ENCODE data around the gene SEMA3A.

The SEMA3A gene

DNA sequence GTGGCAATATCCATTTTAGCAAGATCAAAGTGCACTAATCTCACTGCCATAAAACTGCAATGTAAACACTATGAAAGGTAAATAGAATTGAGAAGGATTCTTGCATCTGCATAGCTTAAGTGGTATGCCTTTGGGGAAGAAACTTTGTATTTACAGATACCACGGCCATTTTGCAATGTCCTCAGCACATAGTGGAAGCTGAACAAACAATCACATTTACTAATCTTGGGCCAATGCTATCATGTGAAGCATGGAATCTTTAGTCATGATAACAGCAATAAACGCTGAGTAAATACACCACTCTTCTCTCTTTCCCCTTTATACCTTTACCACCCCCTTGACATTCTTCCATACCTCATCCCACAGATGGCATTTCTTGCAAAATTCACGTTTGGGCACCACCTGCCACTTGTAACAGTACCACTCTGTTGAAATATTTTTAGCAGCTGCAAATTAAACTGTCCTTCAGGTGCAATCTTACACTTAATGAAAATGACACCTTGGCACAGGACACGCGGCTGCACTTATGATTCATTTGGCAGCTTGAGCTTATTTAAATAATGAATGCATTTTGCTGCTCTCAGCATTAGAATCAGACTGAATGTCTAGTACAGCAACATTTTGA, 171.8 kb downstream of the SEMA3A start:
- no peak for DNase-seq (ENCODE audit: extremely low read depth in 1 of 2, low read depth in 1 of 2)

DNA sequence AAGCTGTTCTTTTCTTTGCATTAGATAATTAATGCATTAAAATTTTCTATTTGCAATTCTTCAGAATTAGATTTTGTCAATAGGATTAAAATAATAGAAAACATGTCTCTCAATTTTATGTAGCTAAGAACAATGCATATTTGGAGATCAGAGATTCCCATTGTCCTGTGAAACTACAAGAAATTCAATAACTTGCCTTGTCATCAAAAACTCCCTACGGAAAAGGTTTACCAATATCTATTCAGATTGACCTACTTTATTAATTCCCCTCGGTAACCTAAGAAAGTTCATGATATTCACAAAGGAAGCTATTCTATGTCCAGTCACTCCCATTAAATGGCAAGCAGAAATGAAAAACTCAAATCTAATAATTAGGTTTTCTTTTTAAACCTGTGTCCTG, 172.6 kb downstream of the SEMA3A start:
- no peak for DNase-seq (ENCODE audit: extremely low read depth in 1 of 2, low read depth in 1 of 2)

DNA sequence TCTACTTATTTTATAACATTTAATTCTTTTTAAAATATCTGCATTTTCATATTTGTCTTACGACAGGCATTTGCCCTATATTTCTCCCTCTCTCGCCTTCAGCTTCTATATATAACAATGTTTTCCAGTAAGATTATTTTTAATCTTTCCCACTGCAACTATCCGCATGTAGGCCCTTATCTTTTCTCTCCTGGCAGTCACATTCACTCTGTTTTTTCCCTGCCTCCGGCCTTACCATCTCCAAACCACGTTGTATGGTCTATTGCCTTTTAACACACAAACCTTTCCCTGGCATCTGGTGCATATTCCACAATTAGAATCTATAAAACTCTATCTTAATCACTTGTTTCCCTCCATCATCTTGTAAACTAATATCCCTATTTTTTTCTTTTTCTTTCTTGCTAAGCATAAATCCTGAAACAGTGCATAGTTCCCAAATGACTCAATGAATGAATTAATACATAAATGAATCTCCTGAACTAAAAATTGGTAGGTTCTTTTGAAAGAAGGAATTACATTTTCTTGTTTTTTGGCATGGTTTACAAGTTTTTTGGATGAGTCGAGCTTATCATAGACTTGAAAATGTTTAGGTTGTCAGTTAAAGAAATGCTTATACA, 173.2 kb downstream of the SEMA3A start:
- no peak for DNase-seq (ENCODE audit: extremely low read depth in 1 of 2, low read depth in 1 of 2)

DNA sequence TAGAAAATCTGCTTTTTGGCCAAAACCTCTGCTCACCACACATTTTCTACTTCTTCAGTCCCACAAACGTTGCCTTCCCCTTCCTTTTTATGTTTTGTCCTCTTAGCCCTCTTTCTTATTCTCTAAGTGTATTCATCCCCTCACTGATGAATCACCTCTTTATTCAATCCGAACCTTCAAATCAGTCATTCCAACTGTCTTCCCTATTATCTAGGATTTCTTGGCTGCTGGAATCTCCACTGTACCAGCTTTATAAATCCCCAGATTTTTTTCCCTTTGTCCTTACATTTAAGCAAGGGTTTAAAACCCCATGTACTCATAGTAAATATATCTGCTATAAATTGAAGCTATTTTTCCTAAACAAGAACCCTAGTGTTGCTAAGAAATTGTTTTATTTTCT, 176.9 kb downstream of the SEMA3A start:
- no peak for DNase-seq (ENCODE audit: extremely low read depth in 1 of 2, low read depth in 1 of 2)

DNA sequence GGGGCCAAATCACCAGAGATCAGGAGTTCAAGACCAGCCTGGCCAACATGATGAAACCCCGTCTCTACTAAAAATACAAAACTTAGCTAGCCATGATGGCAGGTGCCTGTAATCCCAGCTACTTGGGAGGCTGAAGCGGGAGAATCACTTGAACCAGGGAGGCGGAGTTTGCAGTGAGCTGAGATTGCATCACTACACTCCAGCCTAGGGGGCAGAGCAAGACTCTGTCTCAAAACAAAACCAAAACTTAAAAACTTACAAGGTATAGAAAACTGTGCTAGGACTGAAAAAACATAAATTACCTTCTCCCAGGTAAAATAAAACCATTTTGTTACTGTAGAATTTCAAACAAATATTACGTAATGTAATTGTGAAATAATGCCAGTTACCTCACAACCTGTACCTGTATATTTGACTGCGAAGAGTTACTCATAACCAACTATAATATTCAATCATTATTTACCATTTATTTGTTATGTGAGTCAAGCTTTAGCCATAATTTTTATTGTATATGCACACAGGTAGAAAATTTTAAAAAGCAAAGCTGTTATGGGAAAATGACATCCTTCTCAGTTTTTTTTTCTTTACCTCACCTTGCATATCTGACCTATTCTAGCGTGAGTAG, 180.9 kb downstream of the SEMA3A start:
- DNase-seq (ENCODE audit: extremely low read depth in 1 of 2, low read depth in 1 of 2), result no peak

- no peak for DNase-seq (ENCODE audit: extremely low read depth in 1 of 2, low read depth in 1 of 2)
These were observed 184.8 kb downstream of the SEMA3A start for GRCh38 chr7:84009782-84010181.

DNA sequence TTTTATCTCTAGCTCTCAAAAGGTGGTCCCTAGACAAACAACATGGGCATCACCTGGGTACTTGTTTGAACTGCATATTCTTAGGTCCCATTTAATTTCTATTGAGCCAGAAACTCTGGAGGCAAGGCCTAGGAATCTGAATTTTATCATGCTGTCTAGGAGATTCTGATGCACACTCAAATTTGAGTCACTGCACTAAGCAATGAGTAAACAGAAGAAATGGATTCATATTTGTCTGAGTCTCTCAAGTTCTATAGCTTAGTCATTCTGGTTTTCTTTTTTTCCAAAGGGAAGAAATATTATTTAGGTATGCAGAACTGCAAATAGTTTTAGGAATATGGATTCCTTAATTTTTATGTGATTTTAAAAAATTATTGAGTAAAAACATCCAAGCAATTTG, 185.5 kb downstream of the SEMA3A start:
- no peak for DNase-seq (ENCODE audit: extremely low read depth in 1 of 2, low read depth in 1 of 2)

- DNase-seq (ENCODE audit: extremely low read depth in 1 of 2, low read depth in 1 of 2), result no peak
These were observed 191.4 kb downstream of the SEMA3A start for GRCh38 chr7:84003191-84003590.

DNA sequence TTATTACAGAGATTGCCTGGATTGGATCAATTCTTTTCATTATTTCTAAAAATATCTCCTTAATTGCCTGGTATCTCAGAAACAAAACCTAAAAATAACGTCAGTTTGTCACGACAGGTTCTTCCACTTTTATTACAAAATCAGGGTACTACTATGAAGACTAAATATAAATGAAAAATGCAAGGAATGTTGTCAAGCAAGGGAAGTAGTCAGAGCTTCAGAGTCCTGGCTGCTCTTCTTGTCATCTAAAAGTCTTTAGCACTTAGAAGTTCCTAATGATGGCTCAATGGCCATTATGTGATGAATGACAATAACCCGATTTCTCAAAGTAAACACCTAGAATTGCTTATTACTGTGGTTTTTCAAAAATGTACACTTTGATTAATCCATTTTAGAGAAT, 192.2 kb downstream of the SEMA3A start:
- DNase-seq (ENCODE audit: extremely low read depth in 1 of 2, low read depth in 1 of 2), result no peak

DNA sequence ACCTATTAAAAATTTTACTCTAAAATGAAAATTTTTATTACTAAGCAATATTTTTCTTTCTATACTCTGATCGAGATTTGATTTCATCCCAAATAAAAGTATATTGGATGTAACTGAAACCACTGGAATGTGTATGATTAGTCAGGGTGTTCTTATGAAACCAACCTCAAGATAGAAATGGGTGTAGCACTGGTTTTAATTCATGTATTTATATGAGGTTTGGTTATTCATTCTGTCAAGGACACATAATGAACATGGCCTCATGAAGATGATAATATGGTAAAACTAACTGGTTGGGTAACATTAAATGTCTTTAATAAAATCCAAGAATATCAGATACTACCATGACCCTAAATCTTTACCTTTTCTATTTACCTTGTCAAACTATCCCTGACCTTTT, 197.7 kb downstream of the SEMA3A start:
- no peak for DNase-seq (ENCODE audit: extremely low read depth in 1 of 2, low read depth in 1 of 2)

DNA sequence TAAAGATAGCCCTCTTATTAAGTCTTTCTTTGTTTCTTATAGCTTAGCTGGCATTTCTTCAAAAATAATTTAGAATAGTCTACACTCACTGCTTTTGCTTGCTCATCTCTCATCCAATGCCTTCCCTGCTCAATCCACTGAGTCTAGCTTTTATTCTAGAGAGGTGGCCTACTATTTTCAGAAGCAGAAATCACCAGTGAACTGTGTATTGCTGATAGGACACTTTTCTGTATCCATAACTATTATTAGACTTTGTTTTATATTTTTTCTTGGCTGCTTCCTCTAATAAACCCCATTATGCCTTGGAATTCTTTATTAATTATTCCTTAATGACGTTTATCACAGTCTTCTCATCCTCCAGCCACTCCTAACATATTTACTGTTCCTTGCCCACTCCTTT, 206.8 kb downstream of the SEMA3A start:
- DNase-seq (ENCODE audit: extremely low read depth in 1 of 2, low read depth in 1 of 2), result no peak

DNA sequence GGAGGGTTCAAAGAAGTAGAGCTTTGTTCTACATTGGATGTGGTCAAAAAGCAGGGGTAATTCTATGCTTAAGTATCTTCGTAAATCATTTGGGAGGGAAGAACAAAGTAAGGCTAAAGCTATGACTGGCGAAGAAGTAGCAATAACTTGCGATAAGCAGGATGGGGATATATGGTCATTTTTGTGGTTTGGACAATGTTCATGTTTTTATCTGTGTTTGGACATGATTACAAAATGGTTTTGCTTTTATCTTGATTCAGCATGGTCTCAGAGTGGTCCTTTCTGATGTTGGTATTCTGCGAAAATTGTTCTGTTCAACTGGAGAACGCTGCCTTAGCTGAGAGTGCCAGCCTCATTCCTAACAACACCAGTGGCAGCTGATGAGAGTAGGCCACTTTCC, 208.8 kb downstream of the SEMA3A start:
- no peak for DNase-seq (ENCODE audit: extremely low read depth in 1 of 2, low read depth in 1 of 2)

- DNase-seq (ENCODE audit: extremely low read depth in 1 of 2, low read depth in 1 of 2), result no peak
These were observed 210.0 kb downstream of the SEMA3A start for GRCh38 chr7:83984591-83984990.

- no peak for DNase-seq (ENCODE audit: extremely low read depth in 1 of 2, low read depth in 1 of 2)
These were observed 210.5 kb downstream of the SEMA3A start for GRCh38 chr7:83984076-83984475.

DNA sequence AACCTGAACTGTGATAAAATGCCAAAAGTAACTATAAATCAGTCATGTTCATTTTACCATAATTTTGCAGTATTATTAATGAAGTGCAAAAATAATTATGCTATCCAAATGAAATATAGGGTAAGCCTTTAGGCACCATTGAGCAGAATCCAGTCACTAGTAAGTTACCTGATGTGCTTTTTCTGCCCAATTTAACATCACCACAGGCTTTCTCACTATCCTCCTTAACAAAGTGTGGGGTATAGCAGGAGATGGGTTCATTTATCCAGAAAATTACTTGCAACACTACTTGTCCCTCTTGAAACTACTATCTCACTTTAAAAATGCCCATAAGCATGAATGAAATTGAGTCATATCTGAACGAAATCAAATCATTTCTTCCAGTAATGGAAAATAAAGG, 211.0 kb downstream of the SEMA3A start:
- no peak for DNase-seq (ENCODE audit: extremely low read depth in 1 of 2, low read depth in 1 of 2)

DNA sequence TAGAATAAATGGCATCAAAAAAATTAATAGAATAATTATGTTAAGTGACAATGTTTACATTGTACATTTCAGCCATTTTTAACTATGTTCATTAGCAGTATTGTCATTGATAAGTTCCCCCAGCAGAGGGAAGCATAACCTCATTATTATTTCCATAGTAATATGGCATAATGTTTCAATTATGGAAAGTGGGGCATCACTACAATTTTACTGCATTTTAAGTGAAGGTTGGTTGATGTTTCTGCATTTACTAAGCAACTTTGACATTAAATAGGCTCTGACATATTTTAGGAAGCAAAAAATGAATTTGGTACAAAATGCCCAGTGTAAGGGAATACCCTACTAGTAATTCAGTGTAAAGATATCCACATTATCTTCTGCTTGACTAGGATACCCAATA, 218.3 kb downstream of the SEMA3A start:
- no peak for DNase-seq (ENCODE audit: extremely low read depth in 1 of 2, low read depth in 1 of 2)

- no peak for DNase-seq (ENCODE audit: extremely low read depth in 1 of 2, low read depth in 1 of 2)
These were observed 224.5 kb downstream of the SEMA3A start for GRCh38 chr7:83970081-83970480.

DNA sequence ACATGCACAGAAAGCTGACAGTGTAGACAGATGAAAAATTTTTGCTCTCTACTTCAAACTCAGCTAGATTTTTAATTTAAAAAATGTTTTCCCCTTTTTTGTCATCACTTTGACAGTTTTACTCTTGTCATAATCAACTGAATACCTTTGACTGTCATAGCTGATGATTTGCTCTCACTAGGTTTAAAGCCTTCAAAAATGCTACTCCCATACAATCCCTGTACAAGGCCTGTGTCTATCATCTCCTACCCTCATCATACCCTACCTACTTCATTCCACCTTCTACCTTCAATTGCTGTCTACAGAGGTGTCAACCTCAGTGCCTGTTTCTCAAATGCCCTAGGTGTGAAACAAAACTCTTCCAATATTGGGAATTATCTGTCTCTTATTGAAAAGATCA, 230.3 kb downstream of the SEMA3A start:
- DNase-seq (ENCODE audit: extremely low read depth in 1 of 2, low read depth in 1 of 2), result no peak

GRCh38 chr7:83957333-83957732, 237.3 kb downstream of the SEMA3A start:
- DNase-seq (ENCODE audit: extremely low read depth in 1 of 2, low read depth in 1 of 2), result no peak

DNA sequence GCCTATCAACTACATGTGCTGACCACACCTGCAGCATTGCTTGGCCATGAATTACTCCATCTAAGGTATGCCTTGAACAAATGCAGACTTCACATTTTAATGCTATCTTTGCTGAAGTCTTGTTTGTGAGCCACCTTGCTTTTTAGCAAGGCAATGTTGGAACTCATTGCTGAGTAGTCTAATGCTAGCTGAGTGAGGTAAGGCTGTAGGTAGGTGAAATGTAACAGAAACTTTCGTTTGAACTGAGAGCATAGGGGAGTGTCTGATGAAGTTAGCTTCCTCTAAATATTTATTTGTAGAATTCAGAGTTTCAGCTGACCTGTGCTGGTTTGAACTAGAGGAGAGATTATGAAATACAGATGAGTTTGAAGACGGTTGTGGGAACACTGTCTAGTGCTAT, 238.5 kb downstream of the SEMA3A start:
- no peak for DNase-seq (ENCODE audit: extremely low read depth in 1 of 2, low read depth in 1 of 2)

- no peak for DNase-seq (ENCODE audit: extremely low read depth in 1 of 2, low read depth in 1 of 2)
These were observed 242.4 kb downstream of the SEMA3A start for GRCh38 chr7:83952236-83952635.

GRCh38 chr7:83947260-83947659, 247.3 kb downstream of the SEMA3A start:
- DNase-seq (ENCODE audit: extremely low read depth in 1 of 2, low read depth in 1 of 2), result no peak

DNA sequence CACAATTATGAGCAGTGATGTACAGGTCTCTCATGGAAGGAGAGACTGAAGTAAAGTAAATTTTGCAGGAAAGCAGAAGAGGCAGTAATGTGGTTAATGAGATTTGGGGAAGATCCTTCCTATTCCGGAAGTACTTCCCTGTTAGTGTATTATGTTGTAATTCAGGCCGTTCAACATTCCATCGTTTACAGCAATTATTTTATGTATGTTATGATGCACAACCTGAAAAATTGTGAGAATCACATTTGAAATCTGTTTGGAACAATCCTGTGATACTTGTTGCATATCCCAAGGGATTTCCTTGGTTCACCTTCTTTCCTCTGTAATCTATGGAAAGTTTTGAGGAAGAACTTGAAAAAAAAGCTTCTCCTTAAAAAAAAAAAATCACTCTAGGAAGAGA, 247.8 kb downstream of the SEMA3A start:
- DNase-seq (ENCODE audit: extremely low read depth in 1 of 2, low read depth in 1 of 2), result no peak

Data from activated CD8-positive, alpha-beta memory T cell treated with anti-CD3 and anti-CD28 coated beads for 1 hour (primary cell).